Epidermal melanocyte (primary cell): Measurements from ENCODE around the gene LIPG.

Experiments
- DNase-seq: peaks from one replicate; pipeline ENCODE4 v3.0.0; 2011; ENCODE audit warnings: low spot score; ENCODE audit not compliant: insufficient read length

The LIPG gene

DNA sequence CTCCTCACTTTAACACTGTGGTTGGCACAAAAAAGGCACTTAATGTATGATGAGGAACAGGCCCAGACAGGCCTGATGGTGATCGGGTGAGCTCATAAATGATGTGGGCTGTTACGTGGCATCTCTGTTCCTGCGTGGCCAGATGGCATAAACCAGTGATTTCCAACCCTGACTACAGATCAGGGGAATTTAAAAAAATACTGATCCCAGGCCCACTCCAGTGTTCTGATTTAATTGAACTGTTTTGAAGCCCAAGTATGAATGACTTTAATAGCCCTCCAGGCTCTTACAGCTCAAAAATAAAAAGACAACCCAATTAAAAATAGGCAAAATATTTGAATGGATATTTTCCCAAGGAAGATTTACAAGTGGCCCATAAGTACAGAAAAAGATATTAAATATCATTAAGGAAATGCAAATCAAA, 48.2 kb downstream of the LIPG start:
- no peak for DNase-seq

DNA sequence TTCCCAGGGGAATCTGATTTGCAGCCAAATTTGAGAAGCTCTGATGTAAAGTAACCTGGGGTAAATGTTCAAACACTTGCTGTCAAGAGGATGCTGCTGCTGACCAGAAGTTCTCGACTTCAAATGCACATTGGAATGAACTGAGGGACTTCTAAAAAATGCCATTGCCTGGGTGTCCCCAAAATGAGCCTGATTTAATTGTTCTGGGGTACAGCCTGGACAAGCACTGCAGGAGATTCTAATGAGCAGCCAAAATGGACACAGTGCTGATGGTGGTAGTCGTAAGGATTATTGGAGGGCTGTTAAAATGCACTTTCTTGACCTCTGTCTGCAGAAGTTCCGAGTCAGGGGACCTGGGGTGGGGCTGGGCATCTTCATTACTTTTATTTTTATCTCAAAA, 49.5 kb downstream of the LIPG start:
- DNase-seq, result no peak

DNA sequence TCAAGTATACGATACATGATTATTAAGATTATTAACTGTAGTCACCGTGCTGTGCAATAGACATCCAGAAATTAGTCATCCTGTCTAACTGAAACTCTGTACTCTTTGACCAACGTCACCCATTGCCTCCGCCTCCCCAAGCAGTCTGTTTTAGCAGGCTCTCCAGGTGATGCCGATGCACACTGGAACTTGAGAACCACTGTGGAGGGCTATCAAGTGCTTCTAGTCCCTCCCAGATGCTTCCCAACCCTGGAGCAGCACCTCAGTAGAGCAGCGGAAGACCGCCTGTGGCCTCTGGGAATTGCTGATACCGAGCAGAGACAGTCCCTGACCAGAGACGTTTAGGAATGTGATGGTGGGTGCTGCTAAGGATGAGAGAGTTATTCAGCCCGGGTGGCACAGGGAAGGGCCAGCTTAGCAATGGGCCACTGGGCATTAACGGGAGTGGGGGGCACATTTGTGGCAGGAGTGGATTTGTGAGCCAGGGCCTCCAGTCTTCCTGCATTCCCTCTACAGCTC, 50.7 kb downstream of the LIPG start:
- no peak for DNase-seq

DNA sequence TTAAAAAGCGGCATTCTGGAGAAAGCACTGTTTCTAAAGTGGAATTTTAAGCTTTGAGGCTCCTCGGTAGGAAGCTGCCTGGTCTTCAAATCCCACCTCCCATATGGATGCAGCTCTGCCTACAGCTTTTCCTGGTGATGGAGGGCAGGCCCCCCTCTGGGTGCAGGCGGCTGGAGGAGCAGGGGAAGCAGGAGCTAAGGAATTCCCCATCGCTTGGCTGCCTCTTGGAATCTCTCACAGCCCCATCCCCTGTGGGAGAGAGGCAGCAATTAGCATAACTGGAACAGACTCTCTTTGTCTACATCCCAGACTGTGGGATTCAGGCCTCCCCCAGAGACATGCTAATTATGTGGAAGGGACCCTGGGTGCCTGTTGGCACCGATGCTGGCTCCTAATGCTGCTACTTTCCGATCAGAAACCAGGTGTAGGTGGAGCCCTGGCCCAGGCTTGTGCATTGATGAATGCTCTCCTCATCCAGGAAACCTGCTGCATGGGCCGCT, 51.3 kb downstream of the LIPG start:
- DNase-seq, result peak; percentile 71

DNA sequence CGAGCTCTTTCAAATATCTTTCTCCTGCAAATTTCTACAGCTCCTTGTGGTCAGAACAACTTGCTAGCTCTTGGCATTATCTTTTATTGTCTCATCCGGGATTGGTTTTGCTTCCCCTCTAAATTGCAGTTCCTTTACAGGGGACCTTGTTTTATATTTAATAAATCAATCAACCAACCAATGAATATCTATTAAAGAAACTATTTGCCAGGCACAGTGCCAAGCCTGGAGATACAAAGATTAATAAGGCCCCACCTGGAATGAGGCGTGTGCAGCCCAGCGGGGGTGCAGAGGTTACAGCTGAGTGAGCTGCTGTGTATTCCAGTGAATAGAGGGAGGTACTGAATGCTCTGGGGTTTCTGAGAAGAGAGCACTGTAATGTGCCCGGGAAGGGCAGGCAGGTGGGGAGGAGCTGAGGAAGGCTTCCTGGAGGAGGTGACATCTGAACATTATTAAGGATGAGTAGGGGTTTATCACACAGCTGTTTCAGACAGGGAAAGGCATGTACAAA, 51.8 kb downstream of the LIPG start:
- DNase-seq, result no peak

DNA sequence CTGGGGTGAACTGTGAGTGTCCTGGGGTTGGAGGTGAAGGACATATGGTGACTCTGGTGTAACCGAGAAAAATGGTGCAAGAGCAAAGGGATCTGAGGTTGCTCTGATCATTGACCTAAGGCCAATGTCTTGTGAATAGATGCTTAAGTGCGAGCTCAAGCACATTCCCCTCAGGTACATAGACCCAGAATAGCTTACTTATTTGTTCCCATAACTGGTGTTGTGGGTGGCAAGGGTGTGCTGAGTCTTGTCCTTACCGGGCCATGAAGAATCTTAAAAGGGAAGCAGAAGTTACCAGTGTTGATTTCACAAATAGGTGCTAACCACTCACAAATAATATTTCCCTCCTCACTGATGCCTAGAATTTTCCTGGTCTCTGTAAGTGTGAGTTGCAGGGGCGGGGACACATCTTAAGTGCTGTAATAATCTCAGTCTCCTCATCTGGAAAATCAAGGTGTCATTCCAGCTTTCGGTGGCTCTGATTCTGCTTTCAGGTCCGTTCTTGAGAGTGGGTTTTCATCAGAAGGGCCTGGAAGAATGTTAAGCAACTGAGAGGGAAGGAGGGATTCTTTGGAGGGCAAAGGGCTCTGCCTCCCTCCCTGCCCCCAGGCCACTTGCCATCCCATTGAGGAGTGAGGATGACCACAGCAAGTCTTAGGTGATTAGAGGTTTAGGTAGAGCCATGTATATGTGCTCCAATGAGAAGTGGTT, 54.9 kb downstream of the LIPG start:
- DNase-seq, result no peak

DNA sequence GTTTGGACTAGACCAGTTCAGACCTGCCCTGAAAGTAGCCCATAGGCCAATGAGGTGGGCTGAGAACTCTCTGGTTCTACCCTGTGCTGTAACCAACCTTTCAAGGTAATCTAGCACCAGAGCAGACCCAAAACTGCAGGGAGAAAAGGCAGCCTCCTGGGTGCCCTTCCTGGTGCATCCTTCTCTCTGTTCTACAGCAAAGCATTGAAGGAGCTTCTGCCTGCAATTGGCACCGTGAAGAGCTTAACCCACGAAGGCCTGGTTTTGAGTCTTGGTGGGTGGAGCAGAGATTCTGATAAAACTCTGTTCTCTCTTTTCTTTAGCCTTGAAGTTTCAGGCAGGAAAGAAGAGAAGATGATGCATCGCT, 55.5 kb downstream of the LIPG start:
- DNase-seq, result no peak

DNA sequence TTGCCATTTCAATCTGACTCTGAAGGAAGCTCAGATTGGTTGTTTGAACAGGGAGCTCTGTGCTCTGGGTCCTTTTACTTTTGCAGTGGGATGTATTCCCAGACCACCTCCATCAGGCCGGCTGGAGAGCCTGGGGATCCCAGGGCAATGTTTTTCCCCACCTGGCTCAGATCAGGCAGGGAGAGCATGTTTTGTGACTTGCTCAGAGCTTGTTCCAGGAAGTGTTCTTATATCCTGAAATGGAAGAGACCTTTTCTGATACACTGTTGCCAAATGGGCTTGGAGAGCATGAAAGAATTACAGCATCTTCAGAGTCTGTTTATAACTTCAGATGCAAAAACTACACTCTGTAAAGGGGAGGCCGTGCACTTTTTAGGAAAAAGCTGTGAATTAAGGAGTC, 56.0 kb downstream of the LIPG start:
- DNase-seq, result no peak

DNA sequence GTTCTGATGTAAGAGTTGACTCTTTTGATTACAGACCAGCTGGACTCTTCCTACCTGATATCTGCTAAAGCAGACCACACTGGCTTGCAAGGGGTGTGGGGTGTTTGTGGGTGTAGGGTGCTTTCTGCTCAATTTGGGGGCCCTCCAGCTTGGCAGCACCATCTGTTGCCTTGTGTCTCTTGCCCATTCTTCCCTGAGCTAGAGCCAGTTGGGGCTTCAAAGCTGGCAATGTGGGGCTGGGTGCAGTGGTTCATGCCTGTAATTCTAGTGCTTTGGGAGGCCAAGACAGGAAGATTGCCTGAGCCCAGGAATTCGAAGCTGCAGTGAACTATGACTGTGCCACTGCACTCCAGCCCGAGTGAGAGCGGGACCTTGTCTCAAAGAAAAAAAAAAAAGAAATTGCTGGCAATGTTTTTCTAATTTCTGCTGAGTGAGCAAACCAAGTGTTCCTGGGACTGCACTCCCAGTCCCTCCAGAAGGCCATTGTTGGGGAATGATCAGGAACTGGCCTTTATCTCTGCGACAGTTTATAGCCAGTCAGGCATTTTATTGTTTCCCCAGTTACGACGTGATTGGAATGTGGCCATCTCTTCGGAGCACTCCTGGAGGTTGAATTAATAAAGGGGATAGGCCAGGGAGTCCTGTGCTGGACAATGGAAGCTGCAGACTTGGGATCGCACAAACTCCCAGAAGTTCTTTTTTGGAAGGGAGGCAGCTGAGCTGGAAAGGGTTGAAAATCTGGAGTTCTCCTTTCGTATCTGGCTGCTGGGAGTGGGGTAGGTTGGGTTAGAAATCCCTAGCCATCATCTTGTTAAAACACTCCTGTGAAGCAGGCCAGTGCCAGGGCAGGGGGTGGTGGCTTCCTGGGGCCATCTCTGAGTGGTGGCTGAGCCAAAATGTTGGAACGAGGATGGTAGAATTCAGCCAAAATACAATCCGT, 57.2 kb downstream of the LIPG start:
- DNase-seq, result no peak

DNA sequence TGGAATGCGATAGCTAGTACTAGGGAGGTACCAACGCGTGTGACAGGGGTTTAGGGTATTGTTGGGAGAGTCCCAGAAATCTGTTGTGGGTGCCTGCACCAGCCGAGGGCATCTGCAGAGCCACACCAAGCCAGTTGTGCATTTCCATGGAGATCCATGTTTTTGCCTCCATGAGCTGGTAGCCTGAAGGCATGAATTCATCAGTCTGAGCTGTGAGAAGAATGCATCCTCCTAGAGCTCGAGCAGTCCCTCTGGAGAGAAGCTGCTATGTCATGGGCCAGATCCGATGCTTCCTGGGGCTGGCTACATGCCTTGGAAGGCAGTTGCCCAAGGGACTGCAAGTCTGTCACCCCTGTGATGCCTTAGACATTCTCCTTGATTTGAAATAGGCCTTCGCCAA, 57.9 kb downstream of the LIPG start:
- peak; percentile 72 for DNase-seq

DNA sequence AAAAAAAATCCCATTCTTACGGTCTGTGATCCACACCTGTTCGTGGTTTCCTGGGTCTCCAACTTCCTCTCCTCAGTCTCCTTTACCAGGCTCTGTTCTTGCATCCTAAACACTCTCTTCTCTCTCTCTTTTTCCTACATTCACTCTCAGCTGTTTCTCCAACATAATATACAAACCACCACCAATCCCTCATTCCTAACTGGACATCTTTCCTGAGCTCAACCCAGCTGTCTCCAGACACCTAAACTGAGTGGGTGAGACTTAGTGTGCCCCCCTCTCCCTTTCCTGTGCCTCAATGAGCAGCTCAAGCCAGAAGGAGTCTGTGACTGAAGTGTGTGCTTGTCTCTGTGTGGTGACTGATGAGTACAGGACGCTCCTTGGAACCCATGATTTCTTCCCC, 59.4 kb downstream of the LIPG start:
- DNase-seq, result no peak

DNA sequence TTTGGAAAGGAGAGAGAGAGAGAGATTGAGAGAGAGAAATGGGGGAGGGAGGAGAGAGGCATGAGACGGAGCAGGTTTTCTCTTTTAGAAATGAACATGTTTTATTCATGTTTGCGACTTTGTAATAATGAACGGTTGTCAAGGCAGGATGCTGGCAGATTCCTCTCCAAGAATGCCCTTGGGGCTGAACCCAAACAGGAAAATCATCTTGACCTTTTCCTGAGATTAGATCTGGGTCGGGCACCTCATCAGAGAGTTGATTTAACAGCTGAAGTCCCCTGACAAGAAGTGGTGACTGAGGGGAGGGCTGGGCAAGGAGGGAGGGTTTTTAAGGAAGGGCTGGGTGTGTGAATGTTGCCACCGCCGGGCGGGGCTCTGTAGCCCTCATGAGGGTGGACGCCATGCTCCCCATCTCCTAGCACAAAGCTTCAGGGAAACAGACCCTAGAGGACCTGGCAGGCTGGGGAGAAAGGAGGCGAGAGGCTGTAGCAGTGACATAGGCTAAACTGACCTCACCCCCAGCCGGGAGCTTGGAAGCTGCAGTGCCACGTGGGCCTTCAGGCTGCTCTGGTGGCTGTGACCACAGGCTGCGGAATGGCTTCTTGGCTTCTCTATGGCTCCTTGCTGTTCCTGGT, 60.0 kb downstream of the LIPG start:
- no peak for DNase-seq

DNA sequence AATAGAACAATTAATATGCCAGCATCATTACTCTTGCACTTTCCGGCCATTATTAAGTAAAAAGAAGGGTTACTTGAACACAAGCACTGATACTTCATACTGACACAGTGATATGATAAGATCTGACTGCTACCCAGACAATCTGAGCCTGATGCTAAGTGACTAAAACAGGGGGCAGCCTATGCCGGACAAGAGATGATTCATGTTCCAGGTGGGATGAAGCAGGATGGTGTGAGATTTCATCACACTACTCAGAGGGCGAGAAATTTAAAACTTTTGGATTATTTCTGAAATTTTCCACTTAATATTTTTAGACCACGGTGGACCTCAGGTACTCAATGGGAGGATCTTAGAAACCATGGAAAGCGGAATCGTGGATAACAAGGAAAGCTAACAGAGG, 61.7 kb downstream of the LIPG start:
- DNase-seq, result no peak

DNA sequence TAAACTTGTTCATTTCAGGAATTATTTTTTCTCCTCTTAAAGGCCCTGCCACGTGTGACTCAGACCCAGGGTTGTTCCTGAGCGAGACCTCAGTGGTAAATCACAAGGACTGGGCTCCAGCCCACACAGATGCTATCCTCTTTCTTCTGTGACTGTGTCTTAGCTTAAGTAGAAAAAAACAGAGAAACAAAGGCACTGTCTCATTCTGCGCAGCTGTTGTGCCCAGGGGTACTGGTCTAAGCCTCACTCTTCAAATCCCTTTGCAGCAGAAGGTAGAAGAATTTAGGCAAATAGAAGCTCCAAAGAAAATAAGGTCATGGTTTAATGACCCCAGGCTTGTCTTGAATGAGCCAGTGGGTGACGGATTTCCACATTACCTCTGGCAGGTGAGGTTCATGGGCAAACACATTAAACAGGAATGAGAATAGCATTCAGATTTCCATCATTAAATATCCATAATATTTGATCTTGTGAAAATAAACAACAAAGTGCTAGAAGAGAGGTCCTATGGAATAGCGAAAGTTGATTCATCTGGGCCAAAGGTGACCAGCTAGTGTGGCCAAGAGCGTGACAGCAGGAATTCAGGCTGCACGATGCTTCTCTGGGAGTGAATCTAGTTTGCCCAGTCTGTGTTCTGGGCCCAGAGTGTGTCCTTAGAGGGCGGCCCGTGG, 63.3 kb downstream of the LIPG start:
- no peak for DNase-seq

DNA sequence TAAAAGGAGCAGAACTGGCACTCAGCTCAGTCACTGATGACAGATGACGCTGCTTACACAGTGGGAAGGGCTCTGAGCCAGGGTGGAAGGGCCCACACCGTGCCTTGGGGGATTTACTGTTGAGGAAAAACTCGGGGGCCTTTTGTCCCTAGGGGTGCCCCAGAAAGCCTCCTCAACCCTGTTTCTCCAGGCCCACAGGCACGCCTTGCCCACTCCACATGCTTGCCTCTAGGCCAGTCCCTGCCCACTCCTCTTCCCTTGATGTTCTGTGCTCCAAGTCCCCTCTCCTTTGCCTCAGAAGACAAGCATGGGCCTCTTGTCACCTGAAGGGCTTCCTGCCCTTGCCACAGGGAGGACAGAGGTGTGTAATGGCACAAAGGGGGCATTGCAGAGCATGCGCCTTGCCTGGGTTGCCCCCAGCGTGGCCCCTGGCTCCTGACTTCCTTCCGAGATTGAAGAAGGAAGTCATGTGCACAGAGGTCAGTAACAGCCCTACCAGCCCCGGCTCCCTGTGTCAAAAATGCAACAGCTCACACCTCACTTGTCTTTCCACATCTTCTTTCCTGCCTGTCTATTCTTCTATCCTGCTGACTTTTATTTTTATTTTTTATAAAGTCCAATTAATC, 65.1 kb downstream of the LIPG start:
- DNase-seq, result no peak

DNA sequence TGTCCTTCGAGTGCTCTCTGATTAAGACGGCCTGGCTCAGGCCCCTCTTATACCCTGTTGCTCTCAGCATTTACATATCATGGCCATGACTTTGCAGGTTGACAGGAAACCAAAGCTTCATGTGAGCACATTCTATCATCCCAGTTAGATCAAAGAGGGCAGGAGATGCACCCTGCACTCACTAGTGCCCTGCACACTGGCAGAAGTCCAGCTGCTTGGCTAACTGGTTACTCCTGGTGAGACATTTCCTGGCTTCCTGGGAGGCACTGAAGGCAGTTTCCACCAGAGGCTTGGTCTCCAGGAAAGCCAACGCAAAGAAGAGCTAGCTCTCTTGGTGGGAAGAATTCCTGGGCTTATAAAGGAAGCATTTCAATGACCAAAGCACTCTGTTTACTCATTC, 66.3 kb downstream of the LIPG start:
- DNase-seq, result no peak

DNA sequence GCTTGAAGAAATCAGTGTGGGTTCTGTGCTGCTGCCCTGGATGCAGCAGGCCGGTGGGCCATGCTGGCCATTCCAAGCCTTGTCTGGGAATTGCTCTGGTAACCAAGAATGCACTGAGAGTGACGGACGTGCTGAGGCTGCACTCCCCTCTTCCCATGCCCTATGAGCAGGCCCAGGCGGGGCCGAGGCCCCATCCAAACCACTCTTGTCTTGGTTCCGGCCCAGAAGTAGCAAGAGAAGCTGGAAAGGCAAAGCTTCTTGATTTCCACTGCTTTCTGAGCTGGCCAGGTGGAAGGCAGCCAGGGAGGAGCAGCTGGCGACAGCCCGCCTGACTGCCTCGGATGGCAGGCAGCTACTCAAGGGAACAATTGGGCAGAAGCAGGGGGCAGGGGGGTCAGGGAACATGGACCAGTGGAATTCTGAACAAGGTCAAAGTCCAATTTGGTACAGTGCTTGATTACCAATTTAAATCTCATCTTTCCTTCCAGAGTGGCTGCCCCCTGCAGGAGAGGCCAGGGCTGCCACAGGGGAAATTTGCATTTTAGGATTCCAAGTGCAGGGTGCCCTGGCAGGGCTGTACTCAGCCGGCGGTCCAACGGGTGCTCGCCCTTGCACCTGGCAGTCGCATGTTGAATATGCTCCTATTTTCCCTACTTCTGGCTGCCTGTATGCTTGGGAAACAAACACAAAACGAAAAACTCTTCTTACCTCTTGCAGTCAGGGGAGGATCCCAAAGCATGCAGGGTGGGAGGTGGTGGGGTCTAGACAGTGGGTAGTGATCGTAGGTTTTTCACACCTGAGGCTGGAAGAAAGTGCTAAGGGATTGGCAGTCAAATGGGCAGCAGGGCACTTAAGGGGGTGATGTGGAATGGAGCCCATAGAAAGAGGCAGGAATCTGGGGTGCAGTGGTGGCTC, 67.3 kb downstream of the LIPG start:
- no peak for DNase-seq

DNA sequence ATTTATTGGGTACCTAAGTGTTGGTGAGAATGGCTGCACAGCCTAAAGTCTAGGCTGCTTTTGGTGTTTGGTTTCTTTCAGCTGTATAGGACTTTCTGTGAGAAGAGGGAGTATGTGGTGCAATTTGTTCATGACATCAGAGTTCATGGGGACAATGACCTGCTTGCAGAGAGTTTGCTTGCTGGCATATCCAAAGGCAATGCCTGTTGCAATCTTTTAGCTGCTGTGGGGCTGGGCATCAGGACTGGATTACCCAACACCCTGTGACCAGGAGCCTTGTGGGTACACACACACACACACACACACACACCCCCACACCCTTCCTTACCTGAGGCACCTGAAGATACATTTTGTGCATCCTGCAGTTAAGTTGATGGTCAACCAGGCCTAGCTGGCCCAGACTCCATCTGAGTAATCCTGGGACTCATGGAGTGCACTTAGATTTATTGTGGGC, 68.4 kb downstream of the LIPG start:
- DNase-seq, result no peak

DNA sequence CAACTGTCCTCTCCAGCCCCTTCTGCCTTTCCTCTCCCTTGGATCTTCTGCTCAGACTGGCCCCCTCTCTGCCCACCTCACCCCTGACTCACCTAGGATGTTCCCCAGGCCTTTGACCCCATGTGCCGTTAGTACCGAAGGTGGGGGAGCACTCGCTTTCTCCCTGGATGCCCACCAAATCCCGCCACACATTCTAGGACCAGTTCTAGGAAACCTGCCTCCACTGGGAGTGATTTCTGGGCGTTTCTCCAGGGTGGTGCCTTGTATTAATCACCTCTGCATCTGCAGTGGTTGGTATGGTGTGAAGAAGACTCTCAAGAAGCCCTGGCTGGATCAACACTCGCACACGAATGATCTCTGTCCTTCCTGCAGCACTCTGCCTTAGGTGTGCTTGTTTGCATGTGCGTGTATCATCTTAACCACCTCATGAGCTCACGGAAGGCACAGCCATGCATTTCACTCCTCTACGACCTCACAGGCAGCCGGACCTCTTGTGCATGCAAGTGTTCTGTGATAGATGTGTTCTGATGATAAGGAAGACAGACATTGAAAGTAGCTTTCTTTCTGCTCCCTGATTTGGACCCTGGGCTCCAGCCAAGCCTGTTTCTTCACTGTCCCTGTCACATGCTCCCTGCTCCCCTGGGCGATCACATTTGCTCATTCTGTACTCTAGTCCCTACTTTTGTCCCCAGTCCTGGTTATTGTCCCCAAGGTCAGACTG, 69.4 kb downstream of the LIPG start:
- no peak for DNase-seq
